ENCODE measurements around the gene BUD13. TPM values are rescaled to one million over a fixed set of nuclear protein-coding genes. Genes with fewer than 3 reads are reported as not detected.

Gene BUD13
- polyA plus RNA-seq, 2 of the 4 experiments (the other 2 are of a cell fraction), result 9.8 to 16.2 TPM

GRCh38 chr11:116701297-116701801, 71.4 kb downstream of the BUD13 start:
- Histone ChIP-seq H3K9me3 (no peaks in the 10 kb centered on the region), H3K27ac (no peak overlapping the region), H3K4me2 (no peak overlapping the region), H3K4me3 (no peak overlapping the region), H3K4me1 (no peaks in the 10 kb centered on the region)
- ChIA-PET CTCF (interaction anchor here (2.5 kb wide), 1 partner anchor 10 kb away, joined by 12 read pairs; no protein-coding TSS in a partner anchor), POLR2A (no interaction called here)
- ATAC-seq, result no peak
- no peak for TF ChIP-seq HOXA7 (CRISPR knock-in tag; IDR thresholded peaks at IDR 0.05)
- no peak for TF ChIP-seq HDAC2 (IDR thresholded peaks at IDR 0.05)
- no peak for TF ChIP-seq MAFK (IDR thresholded peaks at IDR 0.05; ENCODE audit: partially characterized antibody)
- TF ChIP-seq ZNF302 (CRISPR knock-in tag; IDR thresholded peaks at IDR 0.05), result no peak
- TF ChIP-seq TFCP2L1 (CRISPR knock-in tag; IDR thresholded peaks at IDR 0.05), result no peak
- TF ChIP-seq POLR2AphosphoS2 (conservative IDR thresholded peaks at IDR 0.05; ENCODE audit: low read length), result no peak
- TF ChIP-seq HOXB13 (CRISPR knock-in tag; IDR thresholded peaks at IDR 0.05; ENCODE audit: low read depth), result no peak
- TF ChIP-seq HES2 (IDR thresholded peaks at IDR 0.05), result no peak
- TF ChIP-seq USF2 (IDR thresholded peaks at IDR 0.05), result no peak
- TF ChIP-seq HMGXB4 (CRISPR knock-in tag; IDR thresholded peaks at IDR 0.05; ENCODE audit: borderline replicate concordance), result no peak
- no peak for TF ChIP-seq ATOH8 (CRISPR knock-in tag; IDR thresholded peaks at IDR 0.05; ENCODE audit: low read depth)
- no peak for TF ChIP-seq NR3C1 (IDR thresholded peaks at IDR 0.05)
- TF ChIP-seq ZFP36 (IDR thresholded peaks at IDR 0.05; ENCODE audit: borderline replicate concordance, partially characterized antibody), result no peak
- TF ChIP-seq FOSB (CRISPR knock-in tag; IDR thresholded peaks at IDR 0.05), result no peak
- TF ChIP-seq EHMT2 (IDR thresholded peaks at IDR 0.05; ENCODE audit: low read depth), result no peak
- no peak for FAIRE-seq
- WGBS (ENCODE audit: missing lambda C conversion rate), result 81% methylated on average over 2 of the region's 7 CpGs
- DNase-seq (ENCODE audit: low read depth in 1 of 2, low spot score in 1 of 2), result no peak

- CTCF ChIA-PET, result interaction anchor here (2.5 kb wide), 1 partner anchor 9 kb away, joined by 12 read pairs; no protein-coding TSS in a partner anchor
- Histone ChIP-seq H3K4me3 (no peak overlapping the region), H3K4me2 (no peak overlapping the region), H3K27ac (no peak overlapping the region), H3K4me1 (no peaks in the 10 kb centered on the region), H3K9me3 (no peaks in the 10 kb centered on the region)
- FAIRE-seq (no peak), ATAC-seq (no peak), DNase-seq (ENCODE audit: low read depth in 1 of 2, low spot score in 1 of 2) (no peak)
- no peak for TF ChIP-seq CHD2 (IDR thresholded peaks at IDR 0.05; ENCODE audit: low read length, partially characterized antibody)
- TF ChIP-seq RCOR1 (IDR thresholded peaks at IDR 0.05; ENCODE audit: low read depth, low read length), result no peak
- no peak for TF ChIP-seq ZSCAN20 (CRISPR knock-in tag; IDR thresholded peaks at IDR 0.05)
- TF ChIP-seq RNF2 (IDR thresholded peaks at IDR 0.05; ENCODE audit: borderline replicate concordance, low read depth), result no peak
- WGBS (ENCODE audit: missing lambda C conversion rate), result 31% methylated on average over 6 of the region's 6 CpGs
- POLR2A ChIA-PET, result no interaction called here
Observed at GRCh38 chr11:116700586-116701220, 72.1 kb downstream of the BUD13 start.

Other genes starting within 250 kb of the BUD13 start
- gene ZPR1, start 15.0 kb upstream of the BUD13 start, polyA plus RNA-seq (2011; rRNA removed), result 65.6 and 77.5 TPM in 2 replicates
- 42.2 to 49.0 TPM (median 44.1 TPM) in 3 replicates for gene ZPR1, start 15.0 kb upstream of the BUD13 start, polyA plus RNA-seq (2017; fragmentation: RNase III; extraction: RNeasy Plus Mini Kit Qiagen cat#74134 plus additional on column Dnase treatment)
- gene APOA5, start 18.9 kb upstream of the BUD13 start, polyA plus RNA-seq (2011; rRNA removed), result not detected in 2 replicates
- not detected in 3 replicates for gene APOA5, start 18.9 kb upstream of the BUD13 start, polyA plus RNA-seq (2017; fragmentation: RNase III; extraction: RNeasy Plus Mini Kit Qiagen cat#74134 plus additional on column Dnase treatment)
- gene APOA4, start 50.3 kb upstream of the BUD13 start, polyA plus RNA-seq (2011; rRNA removed), result not detected in 2 replicates
- not detected in 3 replicates for gene APOA4, start 50.3 kb upstream of the BUD13 start, polyA plus RNA-seq (2017; fragmentation: RNase III; extraction: RNeasy Plus Mini Kit Qiagen cat#74134 plus additional on column Dnase treatment)
- gene APOC3, start 56.9 kb upstream of the BUD13 start, polyA plus RNA-seq (2011; rRNA removed), result not detected in 2 replicates
- gene APOC3, start 56.9 kb upstream of the BUD13 start, polyA plus RNA-seq (2017; fragmentation: RNase III; extraction: RNeasy Plus Mini Kit Qiagen cat#74134 plus additional on column Dnase treatment), result not detected in 3 replicates
- not detected in 2 replicates for gene APOA1, start 64.6 kb upstream of the BUD13 start, polyA plus RNA-seq (2011; rRNA removed)
- 0.10 to 0.23 TPM (median 0.21 TPM) in 3 replicates for gene APOA1, start 64.6 kb upstream of the BUD13 start, polyA plus RNA-seq (2017; fragmentation: RNase III; extraction: RNeasy Plus Mini Kit Qiagen cat#74134 plus additional on column Dnase treatment)